HEK293 (cell line): ENCODE results near the gene OGFOD2.

ENCODE experiments used
- ZFP37 ChIP-seq: fragments of 450-650 bp; formaldehyde crosslinking; IDR thresholded peaks from 2 replicates; pipeline ENCODE4 v1.5.1; 2016; ENCODE audit warnings: missing biosample characterization, missing genetic modification characterization
- ZNF174 ChIP-seq: fragments of 450-650 bp; formaldehyde crosslinking; IDR thresholded peaks from 2 replicates; pipeline ENCODE4 v1.5.0; 2017; ENCODE audit warnings: missing biosample characterization, mild to moderate bottlenecking, missing genetic modification characterization
- TF ChIP-seq, protein P1 (sequence below): fragments of 450-650 bp; formaldehyde crosslinking; IDR thresholded peaks from 2 replicates; pipeline ENCODE4 v1.5.1; 2016; ENCODE audit warnings: missing biosample characterization, missing genetic modification characterization

DNA sequence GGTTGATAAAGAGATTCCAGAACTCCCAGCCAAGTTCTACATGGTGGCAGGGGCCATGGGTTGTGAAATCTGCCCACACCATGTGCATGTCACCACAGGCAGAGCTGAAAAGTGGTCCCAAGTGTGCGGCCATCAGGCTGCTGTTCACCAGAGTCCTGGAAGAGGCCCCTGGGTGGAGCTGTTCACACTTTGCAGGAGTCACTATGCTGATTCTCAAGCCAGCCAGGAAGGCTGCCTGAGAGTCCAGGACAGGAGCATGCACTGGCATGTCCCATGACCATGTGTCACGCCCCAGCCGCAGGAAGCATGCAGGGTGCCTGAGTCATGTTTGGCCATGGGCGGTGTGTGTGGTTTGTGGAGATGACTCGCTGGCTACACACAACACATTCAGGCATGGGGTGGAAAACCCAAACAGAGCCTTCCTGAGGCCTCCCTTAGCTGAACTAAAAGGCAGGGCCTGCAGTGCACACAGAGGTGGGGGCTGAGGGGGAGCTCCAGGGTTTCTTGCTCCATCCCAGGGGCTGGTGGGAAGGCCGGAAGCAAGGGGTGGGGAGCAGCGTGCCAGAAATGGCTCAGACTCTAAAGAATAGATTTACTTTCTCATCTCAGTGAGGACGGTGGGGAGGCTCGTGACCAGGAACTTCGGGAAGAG, 28.2 kb upstream of the OGFOD2 start:
- TF ChIP-seq, protein P1, sequence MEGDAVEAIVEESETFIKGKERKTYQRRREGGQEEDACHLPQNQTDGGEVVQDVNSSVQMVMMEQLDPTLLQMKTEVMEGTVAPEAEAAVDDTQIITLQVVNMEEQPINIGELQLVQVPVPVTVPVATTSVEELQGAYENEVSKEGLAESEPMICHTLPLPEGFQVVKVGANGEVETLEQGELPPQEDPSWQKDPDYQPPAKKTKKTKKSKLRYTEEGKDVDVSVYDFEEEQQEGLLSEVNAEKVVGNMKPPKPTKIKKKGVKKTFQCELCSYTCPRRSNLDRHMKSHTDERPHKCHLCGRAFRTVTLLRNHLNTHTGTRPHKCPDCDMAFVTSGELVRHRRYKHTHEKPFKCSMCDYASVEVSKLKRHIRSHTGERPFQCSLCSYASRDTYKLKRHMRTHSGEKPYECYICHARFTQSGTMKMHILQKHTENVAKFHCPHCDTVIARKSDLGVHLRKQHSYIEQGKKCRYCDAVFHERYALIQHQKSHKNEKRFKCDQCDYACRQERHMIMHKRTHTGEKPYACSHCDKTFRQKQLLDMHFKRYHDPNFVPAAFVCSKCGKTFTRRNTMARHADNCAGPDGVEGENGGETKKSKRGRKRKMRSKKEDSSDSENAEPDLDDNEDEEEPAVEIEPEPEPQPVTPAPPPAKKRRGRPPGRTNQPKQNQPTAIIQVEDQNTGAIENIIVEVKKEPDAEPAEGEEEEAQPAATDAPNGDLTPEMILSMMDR, result no peak
- peak; percentile 51; the same call in 1 of the 2 replicates for TF ChIP-seq ZFP37
- TF ChIP-seq ZNF174, result no peak
